Activated effector memory CD4-positive, alpha-beta T cell treated with Interleukin-2 at 50 U/mL for 16 hours (primary cell): ENCODE data around the gene BMP5.
"Not testable (repeated sequence)": the region's sequence is repeated elsewhere in the genome, so short reads cannot be mapped to it uniquely, and the experiment has no call there.

Source experiments
- DNase-seq: peaks from one replicate; pipeline ENCODE4 v3.0.0-alpha.2; 2020

BMP5 gene

GRCh38 chr6:55875400-55875799, at the start of gene BMP5:
Gene BMP5, minus strand, starts transcription at chr6:55875590. Its CDS starts 725 bp downstream, at chr6:55874865.
- DNase-seq = no peak

DNA sequence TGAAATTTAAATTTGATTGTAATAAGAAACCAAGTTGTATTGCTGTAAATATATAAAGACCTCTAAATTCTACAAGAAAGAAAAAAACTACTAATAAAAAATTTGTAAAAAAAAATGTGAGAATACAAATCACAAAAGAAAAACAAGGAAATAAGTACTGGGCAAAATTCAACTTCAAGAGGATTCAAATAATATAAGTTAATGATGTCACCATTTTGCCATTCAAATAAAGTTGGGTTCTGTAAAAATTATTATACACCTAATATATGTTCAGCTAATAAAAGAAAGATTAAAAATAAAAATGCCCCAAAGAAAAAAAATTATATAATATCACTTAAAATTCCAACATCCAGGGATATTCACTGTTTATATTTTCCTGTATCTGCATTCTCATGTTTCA, 47.0 kb upstream of the BMP5 start:
- DNase-seq = no peak

DNA sequence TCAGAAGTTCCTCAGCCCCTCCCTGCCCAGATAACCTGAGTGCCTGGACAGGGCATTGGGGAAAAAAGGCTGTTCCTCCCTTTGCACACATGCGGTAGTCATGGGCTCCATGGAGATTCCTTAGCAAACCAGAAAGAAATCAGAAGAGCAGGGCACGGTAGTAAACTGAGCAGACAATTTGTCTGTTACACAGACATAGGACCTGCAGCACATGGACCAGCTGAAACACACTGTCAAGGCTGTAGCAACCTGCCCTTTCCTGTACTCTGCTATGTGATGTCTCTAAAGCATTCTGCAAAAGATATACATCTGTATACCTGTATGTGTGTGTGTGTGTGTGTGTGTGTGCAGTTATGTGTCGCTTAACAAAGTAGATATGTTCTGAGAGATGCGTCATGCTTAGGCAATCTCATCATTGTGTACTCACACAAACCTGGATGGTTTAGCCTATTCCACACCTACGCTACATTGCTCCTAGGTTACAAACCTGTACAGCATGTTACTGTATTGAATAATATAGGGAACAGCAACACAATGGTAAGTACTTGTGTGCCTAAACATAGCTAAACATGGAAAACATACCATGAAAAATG, 44.4 kb upstream of the BMP5 start:
- DNase-seq = no peak

GRCh38 chr6:55918639-55919038, 43.2 kb upstream of the BMP5 start:
- no peak for DNase-seq

DNA sequence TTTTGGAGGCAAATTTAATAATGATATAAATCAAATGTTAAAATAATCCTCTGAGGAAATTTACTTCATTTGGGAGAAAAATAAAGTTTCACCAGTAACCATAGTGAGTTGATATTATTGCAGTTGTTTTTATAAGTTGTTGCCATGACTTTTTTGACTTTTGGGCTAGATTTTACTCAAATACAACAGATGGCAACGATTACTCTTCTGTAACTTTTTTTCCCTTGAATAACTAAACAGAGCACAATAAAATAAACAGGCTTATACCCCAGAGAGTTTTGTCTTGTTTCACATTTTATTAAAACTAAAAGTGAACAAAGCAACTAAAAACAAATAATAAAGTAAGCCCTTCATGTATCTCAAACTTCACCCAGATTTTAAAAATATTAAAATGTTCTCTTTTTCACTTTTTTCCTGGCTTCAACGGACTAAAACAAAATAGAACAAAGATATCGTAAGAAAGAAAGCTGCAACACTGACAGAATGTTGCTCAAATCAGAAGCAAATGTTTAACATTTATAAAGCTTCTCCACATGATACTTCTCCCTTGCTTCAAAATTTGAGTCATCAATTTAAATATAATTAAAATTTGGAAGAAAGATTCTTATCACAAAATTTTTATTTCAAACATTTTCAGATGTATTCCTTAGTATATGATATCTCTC, 42.5 kb upstream of the BMP5 start:
- no peak for DNase-seq

DNA sequence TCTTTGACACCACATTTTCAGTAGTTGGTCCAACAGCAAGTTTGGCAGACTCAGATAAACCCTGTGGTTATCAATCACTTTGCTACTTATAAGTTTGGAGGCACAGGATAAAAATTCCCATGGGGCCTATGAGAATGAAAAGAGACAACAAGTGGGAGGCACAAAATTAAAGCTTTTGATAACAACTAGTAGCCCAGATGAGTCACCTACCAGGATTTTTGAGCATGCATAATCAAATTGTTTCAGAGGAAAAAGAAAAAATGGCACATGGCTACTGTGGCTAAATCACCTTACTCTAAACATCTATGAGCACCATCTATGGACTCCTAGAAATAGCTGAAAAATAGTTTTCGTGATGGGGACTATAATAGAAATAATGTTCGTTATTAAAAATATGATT, 40.8 kb upstream of the BMP5 start:
- no peak for DNase-seq

- DNase-seq = no peak
These were observed 38.1 kb upstream of the BMP5 start for GRCh38 chr6:55913228-55914195.

DNA sequence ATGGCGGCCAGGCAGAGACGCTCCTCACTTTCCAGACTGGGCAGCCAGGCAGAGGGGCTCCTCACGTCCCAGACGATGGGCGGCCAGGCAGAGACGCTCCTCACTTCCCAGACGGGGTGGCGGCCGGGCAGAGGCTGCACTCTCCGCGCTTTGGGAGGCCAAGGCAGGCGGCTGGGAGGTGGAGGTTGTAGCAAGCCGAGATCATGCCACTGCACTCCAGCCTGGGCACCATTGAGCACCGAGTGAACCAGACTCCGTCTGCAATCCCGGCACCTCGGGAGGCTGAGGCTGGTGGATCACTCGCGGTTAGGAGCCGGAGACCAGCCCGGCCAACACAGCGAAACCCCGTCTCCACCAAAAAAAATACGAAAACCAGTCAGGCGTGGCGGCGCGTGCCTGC, 35.1 kb upstream of the BMP5 start:
- DNase-seq = not testable (repeated sequence)

- not testable (repeated sequence) for DNase-seq
These were observed 34.5 kb upstream of the BMP5 start for GRCh38 chr6:55909911-55910310.

- no peak for DNase-seq
These were observed 27.4 kb upstream of the BMP5 start for GRCh38 chr6:55902796-55903195.

- no peak for DNase-seq
These were observed 26.4 kb upstream of the BMP5 start for GRCh38 chr6:55901765-55902270.

DNA sequence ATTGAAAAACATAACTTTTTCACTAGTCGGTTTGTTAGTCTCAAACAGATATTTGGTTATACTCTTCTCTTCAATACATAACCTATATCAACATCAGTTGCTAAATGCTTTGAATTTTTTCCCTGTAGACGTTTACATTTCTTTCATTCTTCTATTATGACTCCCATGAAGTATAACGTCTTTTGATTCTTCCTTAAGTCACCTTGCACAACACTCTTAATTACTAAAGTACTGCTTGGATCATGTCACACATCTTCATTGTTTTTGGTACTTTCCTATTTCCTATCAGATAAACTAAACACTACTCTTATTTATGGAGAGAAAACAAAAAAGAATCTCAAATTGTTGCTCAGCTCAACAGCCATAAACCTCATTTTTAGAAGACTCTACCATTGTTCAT, 23.0 kb upstream of the BMP5 start:
- no peak for DNase-seq

DNA sequence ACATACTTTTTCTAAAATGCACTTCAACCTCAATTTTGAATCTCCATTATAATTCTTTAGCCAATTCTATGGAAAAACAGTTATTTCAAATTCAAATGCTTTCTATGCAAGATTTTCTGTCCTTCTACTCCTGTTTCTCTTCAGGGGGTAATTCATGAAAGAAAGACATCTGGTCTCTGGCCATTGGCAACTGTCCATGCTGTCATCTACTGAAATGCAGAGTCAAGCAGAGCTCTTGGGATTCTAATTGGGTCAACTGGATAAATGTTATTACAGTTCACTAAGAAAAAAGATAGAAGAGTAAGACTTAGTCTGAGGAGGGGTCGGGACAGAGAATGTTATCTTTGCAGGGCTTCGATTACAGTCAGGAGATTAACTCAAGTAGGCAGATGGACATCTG, 22.0 kb upstream of the BMP5 start:
- DNase-seq = no peak

GRCh38 chr6:55895972-55896730, 20.8 kb upstream of the BMP5 start:
- DNase-seq = no peak

- DNase-seq = no peak
These were observed 17.5 kb upstream of the BMP5 start for GRCh38 chr6:55892749-55893357.

- DNase-seq = no peak
These were observed 13.5 kb upstream of the BMP5 start for GRCh38 chr6:55888917-55889316.

DNA sequence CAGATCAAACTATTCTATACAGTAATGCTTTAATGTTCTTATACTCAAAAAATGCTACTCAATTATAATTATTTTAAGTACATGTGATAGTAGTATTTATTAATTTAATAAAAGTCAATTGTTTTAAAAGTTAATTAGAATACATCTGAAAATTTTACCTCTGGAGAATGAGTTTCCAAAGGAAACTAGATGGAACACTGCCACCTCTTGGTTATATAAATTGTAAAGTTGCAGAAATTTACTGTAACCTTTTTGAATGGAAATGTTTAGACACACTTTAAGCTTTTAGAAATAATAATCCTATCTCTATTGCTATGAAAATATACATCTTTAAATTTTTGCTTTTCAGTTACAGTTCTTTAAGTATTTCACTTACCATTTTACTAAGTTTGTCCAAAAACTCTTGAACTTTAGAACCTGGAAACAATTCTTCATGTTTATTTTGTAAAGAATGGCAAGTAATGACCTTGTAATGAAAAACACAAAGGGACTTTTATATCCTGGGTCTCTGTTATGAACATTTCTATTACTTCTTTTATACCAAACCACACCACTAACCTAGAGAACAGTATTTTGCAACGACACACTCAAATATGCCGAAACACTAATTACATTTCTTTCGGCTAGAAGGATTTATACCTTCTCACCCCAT, 10.9 kb upstream of the BMP5 start:
- no peak for DNase-seq

- no peak for DNase-seq
These were observed 7.6 kb upstream of the BMP5 start for GRCh38 chr6:55882718-55883569.

GRCh38 chr6:55877283-55877682, 1.9 kb upstream of the BMP5 start:
- no peak for DNase-seq

DNA sequence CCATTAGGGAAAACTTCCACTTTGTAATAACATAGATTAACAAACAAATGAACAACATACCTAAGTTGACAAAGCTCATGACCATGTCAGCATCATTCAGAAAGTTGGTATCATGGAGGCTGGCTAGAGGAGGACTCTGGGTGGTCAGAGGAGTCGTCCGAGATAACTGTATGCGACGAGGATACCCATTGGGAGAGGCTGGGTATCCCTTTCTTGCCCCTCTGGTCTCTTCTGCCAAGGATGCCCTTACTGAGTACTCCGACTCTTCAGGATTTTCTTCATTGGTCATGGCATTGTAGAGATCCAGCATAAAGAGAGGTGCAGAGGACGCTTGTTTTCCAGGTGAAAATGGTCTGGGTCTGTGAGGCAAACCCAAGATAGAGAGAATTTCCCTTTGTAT, 1.1 kb downstream of the BMP5 start:
- DNase-seq = no peak

- no peak for DNase-seq
These were observed 2.5 kb downstream of the BMP5 start for GRCh38 chr6:55872866-55873265.
